HG02571 (cell line): Measurements from ENCODE around the gene XPO6.

ENCODE experiments used
- ATAC-seq: cut with Tn5 transposase; IDR thresholded peaks from one replicate; pipeline ENCODE4 v1.9.1; 2021; ENCODE audit warnings: mild to moderate bottlenecking, moderate library complexity; ENCODE audit not compliant: unreplicated experiment

XPO6 gene

DNA sequence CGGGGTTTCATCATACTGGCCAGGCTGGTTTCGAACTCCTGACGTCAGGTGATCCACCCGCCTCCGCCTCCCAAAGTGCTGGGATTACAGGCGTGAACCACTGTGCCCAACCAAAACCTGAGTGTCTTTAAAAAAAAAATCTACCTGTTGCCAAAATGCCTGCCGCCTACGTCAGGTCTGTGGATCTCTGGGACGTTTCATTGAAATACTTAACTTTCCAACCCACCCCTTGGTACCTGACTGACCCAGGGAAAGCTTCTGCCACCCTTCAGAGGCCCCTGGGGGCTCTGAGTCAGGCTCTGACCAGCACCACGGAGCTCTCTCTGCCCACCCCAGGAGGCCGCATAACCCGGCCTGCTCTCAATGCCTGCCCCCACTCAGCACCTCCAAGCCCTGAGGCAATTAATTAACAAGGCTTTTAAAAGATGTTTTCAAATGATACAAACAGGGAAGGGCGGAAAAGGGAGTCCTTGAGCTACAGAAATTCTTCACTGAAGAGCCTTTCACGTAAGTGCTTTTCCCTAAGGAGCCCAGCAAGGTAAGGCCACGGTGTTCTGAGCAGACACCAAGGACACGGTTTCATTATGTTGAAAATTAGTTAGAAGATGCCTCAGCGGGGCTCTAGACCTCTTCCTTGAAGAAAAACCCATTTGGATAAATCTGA, 118.9 kb downstream of the XPO6 start:
- ATAC-seq, result no peak

DNA sequence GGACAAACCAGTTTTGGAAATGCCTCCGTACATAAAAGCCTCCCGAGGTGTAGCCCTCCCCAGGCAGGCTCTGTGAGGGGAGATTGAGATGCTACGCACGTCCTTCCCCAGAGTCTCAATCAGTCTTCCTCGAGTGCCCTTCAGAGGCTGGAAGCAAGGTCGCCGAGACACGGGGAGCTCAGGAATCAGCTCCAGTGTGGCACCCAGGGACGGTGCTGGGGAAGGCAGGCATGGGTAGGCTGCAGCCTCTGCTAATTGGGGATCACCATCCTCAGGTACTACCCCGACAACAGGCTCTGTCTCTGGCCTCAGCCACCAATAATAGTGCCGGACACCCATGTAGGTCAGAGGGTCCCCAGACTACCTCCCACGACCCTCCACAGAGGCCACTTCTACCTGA, 120.1 kb downstream of the XPO6 start:
- ATAC-seq, result no peak

DNA sequence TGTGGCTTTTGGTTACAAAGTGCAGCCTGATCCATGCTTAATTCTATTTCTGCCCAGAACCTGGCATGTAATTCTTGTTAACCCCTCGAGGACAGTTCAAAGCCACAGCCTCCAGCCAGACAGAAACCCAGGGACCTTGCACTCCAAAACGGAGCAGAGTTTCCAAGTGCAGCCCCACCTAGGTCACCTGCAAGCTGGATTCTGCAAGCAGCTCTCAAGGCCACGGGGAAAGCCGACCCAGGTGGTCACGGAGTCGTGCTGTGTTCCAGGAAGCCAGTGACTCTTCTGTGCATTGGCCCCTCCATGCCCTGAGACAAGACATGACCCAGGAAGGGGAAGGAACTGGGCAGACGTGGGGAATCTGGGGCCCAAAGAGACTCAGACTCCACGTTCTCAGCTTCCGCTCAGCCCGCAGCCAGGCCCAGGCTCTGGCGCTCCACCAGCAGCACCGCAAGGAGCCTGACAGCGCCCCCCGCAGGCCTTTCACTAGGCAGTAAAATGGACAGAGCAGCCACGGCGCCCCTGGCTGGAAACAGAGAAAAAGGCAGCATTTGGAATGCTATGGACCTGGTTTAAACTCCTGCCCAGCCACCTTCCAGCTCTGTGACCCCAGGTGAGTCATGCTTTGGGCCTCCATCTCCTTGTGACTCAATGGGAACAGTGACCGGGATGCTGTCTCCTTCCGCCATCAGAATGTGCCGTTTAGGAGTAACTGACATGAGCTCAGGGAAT, 121.0 kb downstream of the XPO6 start:
- no peak for ATAC-seq

DNA sequence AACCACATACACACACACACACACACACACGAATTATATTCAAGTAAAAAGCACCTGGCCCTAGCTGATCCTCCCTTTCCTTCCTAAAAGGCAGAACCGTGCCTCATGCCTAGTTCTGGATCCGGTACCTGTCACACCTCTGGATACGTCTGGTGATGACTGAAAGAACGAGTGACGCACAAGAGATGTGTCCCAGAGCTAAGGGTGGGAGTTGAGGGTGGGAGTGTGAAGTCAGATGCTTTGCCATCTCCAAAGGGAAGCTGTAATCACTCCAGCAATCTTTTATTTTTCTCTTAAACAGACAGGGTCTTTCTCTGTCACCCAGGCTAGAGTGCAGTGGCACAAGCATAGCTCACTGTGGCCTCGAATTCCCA, 121.8 kb downstream of the XPO6 start:
- ATAC-seq, result no peak

DNA sequence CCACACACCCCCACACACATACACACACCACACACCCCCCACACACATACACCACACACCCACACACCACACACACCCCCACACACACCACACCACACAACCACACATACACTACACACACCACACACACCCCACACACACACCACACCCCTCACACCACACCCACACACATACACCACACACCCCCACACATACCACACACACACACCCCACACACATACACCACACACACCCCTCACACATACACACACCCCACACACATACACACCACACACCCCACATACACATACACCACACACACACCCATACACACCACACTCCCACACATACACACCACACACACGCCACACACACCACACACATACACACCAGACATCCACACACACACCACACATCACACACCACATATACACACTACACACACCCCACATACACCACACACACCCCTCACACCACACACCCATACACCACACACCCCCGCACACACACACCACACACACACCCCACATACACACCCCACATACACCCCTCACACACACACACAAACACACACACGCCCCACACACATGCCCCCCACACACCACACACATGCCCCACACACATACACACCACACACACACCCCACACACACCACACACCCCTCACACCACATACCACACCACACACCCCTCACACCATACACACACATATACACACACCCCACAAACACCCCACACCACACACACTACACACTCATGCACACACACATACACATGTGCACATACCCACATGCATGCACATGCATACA, 122.4 kb downstream of the XPO6 start:
- no peak for ATAC-seq

DNA sequence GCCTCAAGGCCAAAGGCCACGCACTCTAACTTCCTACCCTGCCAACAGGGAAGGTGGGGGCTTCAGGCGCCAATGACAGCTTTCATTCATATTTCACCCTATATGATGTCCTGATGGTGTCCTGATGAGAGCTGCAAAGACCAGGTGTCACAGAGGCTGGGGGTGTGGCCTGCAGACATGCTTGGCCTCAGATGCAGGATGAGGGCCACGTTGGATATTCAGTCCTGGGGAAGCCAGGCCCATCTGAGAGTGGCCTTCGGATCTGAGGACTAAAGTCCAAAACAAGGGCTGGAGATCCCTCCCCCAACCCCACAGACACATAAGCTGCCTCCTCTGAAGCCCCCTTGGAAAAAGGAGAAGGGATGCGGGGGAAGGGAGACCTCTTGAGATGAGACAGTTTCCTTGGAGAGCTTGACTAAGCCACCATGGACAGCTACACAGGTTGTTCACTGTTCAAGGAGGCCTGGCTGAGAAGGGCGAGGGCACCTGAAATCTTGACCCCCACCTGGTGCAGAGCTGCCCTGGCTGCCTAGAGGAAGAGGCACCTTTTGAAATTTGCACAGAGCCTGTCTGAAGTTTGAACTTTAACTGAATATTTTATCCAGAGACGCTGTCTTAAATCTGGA, 124.0 kb downstream of the XPO6 start:
- no peak for ATAC-seq

DNA sequence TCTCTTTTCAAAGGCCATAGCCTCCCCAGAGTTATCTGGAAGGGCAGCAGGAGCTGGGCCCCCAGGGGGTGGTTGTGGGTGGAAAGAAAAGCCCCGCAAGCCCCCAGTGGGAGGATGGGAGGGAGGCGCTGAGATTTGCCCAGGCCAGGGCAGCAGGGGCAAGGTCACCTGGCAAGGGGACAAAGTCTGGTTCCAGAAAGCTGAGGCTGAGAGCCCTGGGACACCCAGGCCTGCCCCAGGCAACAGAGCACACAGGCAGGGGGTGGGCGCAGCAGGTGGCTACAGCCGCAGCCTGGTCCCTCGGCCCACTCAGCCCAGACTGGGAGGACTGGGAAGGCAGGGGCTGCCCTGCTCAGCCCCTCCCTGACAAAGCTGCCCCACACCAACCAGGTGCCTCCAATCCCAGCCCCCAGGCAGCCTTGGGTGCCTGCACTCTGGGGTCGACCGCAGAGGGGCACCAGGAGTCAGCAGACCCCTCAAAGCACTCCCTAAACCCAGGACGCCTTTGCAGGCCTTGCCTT, 124.6 kb downstream of the XPO6 start:
- ATAC-seq, result no peak

DNA sequence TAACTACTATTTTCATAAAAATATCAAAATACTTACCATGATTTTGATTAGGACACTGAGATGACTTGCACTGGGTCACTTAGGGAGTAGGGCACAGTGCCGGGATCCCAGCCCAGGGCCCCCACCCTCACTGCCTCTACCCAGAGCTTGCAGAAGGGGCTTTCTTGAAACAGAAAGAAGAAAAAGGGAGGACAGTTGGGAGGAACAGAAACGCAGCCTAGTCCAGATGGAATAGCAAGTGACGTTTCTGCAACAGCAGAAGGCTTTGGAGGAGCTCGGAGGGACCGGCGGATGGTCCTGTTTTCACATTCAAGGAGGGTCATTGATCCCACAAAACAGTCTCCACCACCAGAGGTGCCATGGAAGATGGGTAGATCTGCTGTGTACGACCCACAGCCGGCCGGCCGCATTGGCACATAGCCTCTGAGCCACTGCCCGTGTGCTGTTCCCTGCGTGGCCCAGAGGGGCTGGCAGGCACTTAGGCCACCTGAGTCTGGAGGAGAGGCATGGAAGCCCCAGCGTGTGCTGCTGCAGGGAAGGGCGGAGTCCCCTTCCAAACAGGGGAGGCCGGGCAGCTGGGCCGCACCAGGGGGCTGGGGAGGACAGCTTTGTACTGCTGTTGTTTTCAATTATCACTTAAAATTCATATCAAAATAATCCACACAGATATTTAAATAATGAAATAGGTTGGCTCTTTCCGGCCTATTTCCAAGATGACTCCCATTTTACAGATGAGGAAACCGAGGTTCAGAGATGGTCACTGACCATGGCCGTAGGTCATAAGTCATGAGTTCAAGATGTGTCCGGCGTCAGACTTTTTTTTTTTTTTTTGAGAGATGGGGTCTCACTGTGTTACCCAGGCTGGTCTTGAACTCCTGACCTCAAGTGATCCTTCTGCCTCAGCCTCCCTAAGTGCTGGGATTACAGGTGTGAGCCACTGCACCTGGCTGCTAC, 125.3 kb downstream of the XPO6 start:
- ATAC-seq, result no peak

DNA sequence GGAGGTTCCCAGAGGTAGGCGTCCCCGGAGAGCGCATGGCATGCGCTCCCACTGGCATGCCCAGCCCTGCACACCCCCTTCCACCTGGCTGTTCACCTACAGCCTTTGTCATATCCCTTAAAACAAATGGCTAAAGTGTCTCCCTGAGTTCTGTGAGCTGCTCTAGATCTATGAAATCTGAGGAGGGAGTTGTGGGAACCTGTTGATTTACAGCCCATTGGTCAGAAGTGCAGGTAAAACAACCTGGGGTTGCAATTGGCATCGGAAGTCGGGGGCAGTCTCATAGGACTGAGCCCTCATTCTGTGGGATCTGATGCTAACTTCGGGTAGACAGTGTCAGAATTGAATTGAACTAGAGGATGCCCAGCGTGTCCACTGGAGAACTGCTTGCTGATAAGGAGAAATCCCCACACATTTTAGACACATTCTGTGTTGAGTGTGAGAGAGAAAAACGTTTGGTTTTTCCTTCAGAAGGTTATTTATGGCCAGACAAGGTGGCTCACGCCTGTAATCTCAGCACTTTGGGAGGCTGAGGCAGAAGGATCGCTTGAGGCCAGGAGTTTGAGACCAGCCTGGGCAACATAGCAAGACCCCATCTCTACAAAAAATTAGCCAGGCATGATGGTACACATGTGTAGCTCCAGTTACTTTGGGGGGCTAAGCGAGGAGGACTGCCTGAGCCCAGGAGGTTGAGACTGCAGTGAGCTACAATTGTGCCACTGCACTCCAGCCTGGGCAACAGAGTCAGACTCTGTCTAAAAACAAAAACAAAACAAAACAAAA, 126.2 kb downstream of the XPO6 start:
- no peak for ATAC-seq

DNA sequence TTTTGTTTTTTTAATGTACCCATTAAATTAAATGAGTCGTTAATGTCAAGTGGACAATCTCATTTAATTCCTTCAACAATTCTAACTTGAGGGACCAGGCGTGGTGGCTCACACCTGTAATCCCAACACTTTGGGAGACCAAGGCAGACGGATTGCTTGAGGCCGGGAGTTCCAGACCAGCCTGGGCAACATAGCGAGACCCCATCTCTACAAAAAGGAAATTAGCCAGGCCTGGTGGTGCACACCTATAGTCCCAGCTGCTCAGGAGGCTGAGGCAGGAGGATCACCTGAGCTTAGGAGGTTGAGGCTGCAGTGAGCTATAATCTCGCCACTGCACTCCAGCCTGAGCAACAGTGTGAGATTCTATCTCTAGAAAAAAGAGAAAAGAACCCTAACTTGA, 127.6 kb downstream of the XPO6 start:
- no peak for ATAC-seq

DNA sequence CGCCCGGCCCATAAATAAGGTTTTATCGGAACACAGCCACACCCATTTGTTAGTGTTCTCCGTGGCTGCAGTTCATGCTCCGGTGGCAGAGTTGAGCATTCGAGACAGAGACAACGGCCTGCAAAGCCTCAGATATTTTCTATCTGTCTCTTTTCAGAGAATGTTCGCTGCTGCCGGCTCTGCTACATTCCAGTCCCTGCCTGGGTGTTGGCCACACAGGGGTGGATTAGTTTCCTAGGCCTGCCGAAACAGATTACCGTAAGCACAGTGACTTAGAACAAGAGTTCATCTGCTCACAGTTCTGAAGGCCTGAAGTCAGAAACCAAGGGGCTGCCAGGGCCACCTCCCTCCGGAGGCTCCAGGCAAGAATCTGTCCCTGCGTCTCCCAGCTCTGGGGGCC, 129.1 kb downstream of the XPO6 start:
- no peak for ATAC-seq

DNA sequence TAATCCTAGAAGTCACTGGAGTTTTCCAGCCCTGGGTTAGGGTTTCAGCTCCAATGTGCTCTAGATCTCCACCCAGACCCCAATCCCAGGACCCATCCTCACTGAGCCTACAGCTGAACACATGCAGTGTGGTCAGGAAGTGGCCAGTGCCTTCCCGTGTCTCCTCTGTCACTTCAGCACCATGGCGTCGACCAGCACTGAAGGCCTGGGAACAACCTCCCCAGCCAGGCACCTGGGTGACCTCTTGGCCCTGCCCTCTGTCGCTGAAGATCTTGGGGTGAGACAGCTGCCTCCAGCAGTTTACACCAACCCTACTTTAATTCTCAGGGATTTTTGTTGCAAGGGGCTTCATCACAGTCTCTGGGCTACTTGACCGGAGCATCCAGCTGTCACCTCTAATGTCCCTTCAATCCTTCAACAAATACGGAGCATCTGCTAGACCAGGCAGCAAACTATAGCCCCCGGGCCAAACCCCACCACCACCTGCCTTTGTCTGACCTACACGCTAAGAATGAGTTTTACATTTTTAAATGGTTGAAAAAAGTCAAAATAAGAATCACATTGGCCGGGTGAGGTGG, 130.3 kb downstream of the XPO6 start:
- ATAC-seq, result no peak

DNA sequence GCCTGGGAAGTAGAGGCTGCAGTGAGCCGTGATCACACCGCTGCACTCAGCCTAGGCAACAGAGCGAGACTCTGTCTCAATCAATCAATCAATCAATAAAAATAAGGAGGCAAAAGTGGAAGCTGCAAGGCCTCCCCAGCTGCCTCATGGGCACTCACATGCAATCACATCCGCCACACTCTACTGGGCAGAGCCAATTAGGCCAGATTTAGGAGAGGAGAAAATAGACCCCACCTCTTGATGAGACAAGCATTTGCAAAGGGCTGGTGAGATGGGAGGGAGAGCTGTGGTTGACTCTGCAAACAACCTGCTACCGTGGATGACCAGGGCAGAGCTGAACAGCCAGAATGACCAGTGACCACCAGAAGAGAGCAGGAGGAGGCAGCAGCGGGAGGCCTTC, 133.5 kb downstream of the XPO6 start:
- no peak for ATAC-seq

DNA sequence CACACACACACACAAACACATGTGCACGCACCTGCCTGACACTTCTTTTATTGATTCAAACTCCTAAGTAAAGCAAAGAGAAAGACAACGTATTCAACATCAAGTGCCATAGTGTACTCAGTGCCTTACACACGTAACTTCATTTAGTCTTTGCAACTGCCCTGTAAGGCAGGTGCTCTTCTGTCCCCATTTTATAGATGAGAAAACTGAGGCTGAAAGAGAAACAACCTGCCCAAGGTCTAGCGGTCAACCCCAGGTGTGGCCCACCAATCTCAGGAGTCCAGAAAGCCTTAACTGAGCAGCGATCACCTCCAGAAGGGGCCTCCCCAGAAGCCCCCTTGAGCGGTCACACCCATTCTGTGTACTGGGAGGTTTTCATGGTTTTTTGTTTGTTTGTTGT, 137.9 kb downstream of the XPO6 start:
- no peak for ATAC-seq

DNA sequence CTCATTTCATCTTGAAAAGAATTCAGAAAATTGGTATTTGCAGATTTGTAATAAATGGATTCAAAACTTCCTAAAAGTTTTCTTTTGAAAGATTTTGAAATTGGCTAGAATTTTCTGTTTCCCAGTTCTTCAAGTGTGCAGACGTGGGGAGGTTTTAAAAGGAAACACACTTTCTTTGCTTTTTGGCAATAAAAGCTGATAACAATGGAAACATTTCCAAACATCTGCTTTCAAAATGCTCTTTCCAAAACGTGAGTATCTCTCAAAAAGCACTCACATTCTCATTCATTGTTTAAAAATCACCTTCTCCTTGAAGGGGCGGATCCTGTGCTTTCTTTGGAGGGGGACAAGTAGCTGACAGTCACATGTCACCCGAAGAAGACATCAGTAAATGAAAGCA, 139.7 kb downstream of the XPO6 start:
- ATAC-seq, result no peak

DNA sequence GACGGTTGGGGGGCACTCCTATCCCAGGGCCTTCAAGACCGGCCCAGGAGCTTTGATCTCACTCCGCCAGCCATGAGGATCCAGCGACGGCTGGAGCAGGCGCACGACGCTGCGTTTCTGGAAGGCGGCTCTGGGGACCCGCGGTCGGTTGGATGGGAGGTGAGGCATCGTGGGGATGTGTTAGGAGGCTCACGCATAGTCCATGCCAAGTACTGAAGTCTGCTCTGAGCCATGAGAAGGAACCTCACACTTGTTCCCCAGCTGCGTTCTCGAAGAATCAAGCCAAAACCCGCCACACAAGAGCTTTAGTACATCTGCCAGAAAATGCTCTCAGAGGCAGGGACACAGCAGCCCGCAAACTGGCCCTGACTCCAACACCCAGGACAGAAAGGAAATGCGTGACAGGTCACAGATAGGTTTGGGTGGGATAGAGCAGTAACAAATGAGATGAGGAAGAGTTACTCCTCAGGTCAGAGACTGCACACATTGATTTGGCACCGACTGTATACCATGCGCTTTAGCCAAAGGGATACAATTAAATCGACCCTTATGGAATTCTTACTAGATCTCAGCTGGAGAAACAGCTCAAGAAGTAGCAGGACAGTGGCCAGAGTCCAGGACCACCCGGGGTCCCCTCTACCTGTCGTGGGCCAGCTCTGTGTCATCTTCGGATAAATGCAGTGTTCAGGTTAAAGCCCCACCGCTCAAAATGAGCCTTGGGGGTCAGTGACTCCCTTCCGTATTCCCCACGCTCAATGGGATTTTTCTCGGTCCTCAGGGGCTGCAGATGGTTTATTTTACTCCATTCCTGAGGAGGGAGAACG, 141.6 kb downstream of the XPO6 start:
- ATAC-seq, result no peak

DNA sequence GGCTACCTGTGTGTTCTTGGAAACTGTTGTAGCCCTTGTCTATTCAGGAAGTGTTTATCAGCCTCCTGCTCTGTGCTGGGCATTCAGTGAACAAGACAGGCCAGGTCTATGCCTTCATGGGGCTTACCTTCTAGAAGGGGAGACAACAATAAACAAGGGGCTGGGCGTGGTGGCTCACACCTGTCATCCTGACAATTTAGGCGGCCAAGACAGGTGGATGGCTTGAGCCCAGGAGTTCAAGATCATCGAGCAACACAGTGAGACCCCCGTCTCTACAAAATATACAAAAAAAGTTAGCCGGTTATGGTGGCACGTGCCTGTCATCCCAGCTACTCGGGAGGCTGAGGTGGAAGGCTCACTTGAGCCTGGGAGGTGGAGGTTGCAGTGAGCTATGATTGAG, 142.8 kb downstream of the XPO6 start:
- no peak for ATAC-seq
